ENCODE measurements around the gene CAPZA2.
A peak's percentile ranks its signal among the peaks of the same experiment; 100 is the strongest.
"Not testable (repeated sequence)": the region's sequence is repeated elsewhere in the genome, so short reads cannot be mapped to it uniquely, and the experiment has no call there.

CAPZA2 gene

DNA sequence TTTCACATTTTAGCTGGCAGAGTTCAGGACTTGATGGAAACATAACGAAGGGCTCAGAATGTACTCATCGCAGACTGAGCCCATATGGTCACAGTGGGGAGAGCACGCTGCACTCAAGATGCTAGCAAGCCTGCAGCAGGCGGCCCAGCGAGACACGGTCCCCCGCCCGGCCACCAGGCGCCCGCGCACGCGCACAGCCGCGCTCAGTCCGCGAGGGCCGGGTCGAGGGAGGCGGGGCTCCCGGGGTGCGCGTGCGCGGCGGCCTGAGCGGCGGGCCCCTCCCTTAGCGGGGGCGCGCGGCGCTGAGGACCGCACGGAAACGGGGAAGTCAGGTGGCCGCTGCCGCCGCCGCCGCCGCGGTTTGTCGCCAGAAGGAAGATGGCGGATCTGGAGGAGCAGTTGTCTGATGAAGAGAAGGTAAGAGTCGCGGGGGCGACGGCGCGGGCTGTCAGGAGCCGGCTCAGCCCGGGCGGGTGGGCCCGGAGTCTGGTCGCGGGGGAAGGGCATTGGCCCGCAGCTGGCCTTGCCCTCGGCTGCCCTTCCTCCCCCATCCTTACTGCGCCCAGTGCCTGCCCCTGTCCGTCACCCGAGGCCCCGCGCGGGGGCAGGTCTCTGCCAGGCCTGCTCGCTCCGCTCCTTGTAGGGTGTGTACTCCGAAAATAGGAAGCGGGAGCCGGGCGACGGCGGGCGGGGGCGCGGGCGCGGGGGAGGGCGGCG, at the start of gene CAPZA2:
TSS of gene CAPZA2 (plus strand) at position 354 of the 717 bp plus-strand sequence. CDS start at position 379, 25 bp downstream.
- DNase-seq (ENCODE audit: low read depth in 2 of 2): peak; percentile 75

DNA sequence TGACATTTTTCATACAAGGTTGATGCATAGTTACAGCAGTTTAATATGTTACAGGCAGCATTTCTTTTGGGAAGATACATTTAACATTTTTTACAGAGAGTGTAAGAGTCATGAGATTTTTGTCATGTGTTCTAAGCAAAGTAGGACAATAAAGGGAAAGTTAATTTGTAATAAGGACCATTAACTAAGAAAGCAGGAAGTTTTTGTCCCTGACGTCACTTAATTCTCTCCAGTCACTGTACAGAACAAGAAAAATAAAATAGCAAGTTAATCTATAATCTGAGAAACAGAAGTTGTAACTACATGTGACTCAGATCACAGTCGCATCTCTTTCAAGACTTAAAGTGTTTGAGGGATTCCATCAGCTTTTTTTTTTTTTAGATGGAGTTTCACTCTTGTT, 49.5 kb upstream of the CAPZA2 start:
- DNase-seq (ENCODE audit: low read depth in 2 of 2): no peak

DNA sequence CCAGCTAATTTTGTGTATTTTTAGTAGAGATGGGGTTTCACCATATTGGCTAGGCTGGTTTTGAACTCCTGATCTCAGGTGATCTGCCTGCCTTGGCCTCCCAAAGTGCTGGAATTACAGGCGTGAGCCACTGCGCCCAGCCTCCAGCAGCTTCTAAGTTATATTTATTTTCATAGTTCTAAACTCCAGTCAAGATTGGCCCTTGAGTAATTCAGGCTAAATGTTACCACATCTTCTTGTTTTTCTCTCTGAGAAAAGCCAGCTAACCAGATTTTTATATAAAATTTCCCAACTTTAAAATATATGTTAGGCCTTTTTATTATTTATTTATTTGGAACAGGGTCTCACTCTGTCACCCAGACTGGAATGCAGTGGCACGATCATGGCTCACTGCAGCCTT, 49.0 kb upstream of the CAPZA2 start:
- not testable (repeated sequence) for DNase-seq (ENCODE audit: low read depth in 2 of 2)

DNA sequence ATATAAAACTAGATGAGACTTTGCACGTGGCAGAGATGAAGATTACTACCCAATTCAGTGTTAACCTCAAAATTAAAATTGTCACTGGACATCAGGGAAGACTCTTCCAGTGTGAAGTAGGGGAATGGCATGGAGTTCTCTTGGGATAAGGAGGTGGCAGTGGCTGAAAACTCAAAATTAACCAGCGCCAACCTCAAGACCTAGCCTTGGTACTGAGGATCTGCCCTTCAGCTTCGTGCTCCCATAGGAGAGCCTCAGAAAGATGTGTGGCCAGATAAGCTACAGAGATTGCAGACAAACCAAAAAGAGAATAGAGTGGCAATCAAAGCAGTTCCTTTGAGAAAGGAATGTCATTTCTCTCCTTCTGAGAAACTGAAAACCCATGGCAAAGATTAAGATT, 47.3 kb upstream of the CAPZA2 start:
- DNase-seq (ENCODE audit: low read depth in 2 of 2): no peak

DNA sequence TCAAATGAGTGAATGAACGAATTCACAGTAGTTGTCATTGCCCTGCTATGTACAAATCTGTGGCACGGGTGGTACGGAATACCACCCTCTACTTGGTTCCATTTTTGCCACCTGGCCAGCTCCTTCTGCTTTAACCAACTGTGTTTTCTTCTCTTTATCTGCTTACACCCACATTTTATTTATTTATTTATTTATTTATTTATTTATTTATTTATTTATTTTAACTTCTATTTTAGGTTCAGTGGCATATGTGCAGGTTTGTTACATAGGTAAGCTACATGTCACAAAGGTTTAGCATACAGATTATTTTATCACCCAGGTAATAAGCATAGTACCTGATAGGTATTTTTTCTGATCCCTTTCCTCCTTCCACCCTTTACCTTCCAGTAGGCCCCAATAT, 42.2 kb upstream of the CAPZA2 start:
- no peak for DNase-seq (ENCODE audit: low read depth in 2 of 2)

DNA sequence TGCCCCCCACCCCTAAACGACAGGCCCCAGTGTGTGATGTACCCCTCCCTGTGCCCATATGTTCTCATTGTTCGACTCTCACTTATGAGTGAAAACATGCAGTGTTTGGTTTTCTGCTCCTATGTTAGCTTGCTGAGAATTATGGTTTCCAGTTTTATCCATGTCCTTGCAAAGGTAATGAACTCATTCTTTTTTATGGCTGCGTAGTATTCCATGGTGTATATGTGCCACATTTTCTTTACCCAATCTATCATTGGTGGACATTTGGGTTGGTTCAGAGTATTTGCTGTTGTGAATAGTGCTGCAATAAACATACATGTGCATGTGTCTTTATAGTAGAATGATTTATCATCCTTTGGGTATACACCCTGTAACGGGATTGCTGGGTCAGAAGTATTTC, 40.7 kb upstream of the CAPZA2 start:
- DNase-seq (ENCODE audit: low read depth in 2 of 2): not testable (repeated sequence)

DNA sequence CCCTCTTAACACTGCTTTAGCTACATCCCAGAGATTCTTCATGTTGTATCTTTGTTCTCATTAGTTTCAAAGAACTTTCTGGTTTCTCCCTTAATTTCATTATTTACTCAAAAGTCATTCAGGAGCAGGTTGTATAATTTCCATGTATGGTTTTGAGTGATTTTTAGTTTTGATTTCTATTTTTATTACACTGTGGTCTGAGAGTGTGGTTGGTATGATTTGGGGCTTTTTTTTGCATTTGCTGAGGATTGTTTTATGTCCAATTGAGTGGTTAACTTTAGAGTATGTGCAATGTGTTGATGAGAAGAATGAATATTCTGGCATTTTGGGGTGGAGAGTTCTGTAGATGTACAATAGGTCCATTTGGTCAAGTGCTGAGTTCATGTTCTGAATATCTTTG, 37.9 kb upstream of the CAPZA2 start:
- no peak for DNase-seq (ENCODE audit: low read depth in 2 of 2)

DNA sequence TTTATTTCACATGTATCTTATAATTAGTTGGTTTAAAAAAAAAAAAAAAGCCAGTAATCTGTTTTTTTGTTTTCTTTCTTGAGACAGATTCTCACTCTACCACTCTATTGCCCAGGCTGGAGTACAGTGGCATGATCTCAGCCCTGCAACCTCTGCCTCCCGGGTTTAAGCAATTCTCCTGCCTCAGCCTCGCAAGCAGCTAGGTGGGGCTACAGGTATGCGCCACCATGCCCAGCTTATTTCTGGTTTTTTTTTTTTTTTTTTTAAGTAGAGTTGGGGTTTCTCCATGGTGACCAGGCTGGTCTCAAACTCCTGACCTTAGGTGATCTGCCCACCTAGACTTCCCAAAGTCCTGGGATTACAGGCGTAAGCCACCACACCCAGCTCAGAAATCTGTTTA, 34.1 kb upstream of the CAPZA2 start:
- DNase-seq (ENCODE audit: low read depth in 2 of 2): no peak

DNA sequence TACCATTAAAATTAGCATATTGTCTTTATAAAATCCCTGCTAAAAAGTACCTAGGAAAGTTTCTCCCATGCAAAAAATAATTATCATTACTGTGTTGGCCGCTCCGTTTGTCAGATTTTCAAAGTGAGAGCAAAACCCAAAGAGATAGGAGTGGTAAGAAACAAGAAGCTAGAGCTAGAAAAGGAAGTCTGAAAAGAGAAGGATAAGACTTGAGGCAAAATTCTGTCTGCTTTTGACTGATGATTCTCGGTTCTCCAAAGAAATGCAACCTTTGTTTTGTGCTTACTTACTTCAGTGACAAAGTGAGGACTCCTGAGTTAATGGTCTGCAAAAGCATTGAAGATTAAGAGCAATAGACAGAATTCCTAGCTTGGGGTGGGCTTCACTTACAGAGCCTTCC, 33.3 kb upstream of the CAPZA2 start:
- no peak for DNase-seq (ENCODE audit: low read depth in 2 of 2)

DNA sequence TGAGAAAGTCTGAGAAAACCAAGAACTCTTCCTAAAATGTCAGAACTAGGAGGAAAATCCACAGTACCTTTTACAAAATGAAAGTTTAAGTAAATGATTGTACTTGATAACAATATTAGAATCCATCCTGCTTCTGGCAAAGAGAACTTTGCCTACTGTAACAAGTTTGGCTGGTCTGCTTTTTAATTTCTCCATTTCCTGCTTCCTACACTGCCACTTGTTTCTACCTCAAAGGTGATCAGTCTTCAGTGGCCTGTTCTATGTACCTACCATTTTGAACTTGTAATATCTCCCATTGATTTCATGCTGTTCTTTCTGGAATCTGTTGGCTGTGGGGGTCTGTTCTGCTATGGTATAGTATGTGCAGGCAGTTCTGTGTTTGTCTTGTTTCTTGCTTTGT, 32.9 kb upstream of the CAPZA2 start:
- DNase-seq (ENCODE audit: low read depth in 2 of 2): no peak

DNA sequence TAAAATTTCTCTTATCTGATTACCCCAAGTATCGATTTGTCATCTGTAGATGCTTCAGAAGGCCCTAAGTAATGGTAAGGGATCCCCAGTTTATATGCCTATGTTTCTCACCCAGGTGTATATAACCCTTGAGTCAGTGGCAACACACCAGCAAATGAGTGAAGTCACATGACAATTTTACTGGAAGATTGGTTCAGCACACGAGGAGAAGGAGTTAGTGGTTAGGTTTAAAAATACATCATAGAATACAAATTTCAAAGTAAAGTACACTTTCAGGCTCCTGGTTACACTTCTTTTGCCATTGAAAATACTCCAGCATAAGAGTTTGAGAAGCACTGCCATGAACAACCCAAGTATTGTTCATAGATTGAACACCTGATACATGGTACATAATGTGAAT, 29.7 kb upstream of the CAPZA2 start:
- DNase-seq (ENCODE audit: low read depth in 2 of 2): no peak

DNA sequence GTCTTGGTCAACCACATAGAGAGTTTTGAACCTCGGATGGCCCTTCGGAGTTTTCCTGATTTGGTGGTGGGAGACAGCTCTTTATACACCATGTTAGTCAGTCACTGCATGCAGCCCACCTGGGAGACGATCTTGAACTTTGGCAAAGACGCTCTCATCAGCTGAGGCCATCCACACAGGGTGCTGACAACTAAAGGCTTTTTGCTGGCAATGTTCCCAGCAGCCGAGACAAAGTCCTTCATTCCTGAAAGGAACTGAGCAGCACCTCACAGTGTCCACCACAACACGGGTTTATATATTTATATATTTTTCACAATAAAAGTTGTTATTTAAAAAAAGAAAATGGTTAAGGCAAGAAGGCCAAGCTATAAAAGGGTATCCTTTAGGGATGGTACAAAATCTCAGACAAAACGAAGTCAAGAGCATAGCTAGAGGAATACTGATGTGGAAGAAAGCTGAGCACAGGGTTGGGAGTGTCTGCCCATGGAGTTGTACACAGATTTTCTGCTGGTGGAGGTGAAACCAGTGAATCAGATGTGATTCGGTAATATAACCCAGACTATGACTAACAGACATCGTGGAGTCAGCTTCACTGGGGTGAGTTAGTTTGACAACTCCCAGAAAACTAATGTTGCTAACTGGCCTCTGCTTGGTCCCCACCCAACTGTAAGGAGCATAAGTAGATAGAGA, 27.4 kb upstream of the CAPZA2 start:
- no peak for DNase-seq (ENCODE audit: low read depth in 2 of 2)

DNA sequence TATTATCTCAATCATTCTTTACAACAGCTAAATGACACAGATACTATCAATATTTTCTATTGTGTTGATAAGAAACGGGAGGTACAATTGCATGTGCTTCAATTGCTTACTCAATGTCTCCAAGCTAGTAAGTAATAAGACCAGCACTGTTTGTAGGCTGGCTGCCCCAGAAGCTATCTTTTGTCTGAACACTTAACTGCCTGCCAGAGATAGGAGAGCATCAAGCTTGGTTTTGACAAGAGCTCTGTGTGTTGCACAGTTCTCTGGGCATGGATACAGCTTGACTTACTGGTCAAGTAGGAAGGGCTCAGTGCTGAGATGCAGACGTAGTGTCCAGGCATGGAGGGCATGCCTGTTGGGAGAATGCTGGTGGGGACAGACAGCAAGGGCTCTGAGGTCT, 26.3 kb upstream of the CAPZA2 start:
- no peak for DNase-seq (ENCODE audit: low read depth in 2 of 2)

DNA sequence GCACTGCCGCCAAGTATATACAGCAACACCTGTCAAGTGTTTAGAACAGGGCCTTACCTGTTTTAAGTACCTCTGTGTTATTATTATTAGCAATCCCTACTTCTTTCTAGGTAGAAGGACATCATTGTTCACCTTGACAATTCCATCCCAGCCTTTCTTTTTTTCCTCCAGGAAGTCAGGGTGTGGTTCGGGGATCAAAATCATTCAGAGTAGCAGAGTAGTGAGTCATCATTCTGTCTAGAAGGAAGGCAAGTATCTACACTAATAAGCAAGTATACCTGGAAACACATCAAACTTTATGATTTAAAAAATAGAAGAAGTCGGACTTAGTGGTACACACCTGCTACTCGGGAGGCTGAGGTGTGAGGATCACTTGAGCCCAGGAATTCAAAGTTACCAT, 25.5 kb upstream of the CAPZA2 start:
- DNase-seq (ENCODE audit: low read depth in 2 of 2): no peak

DNA sequence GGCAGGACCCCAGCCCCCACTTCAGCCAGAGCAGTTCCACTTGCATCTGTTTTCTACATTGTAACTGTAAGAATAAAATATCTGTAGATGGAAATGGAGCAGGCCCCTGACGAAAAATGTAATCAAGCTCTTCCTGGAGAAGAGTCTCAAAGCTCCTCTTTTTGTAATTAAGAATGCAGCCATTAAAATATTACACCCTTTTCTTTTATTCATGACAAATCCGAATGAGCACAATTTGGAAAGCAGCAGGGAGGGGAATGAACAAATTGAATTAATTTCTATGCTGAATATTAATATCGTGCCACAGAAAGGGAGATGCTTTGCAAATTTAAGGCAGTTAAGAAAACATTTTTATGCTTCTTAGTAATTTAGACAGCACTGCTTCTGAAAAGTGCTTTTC, 24.8 kb upstream of the CAPZA2 start:
- DNase-seq (ENCODE audit: low read depth in 2 of 2): no peak

DNA sequence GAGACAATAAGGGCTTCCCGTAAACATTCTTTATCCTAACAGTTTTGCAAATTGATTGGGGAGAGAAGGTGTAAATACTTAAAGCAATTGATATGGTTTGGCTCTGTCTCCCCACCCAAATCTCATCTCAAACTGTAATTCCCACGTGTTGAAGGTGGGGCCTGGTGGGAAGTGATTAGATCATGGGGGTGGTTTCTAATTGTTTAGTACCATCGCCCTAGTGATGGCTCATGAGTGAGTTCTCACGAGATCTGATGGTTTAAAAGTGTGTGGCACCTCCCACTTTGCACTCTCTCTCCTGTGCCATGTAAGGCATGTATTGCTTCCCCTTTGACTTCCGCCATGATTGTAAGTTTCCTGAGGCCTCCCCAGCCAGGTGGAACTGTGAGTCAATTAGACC, 22.1 kb upstream of the CAPZA2 start:
- DNase-seq (ENCODE audit: low read depth in 2 of 2): no peak

DNA sequence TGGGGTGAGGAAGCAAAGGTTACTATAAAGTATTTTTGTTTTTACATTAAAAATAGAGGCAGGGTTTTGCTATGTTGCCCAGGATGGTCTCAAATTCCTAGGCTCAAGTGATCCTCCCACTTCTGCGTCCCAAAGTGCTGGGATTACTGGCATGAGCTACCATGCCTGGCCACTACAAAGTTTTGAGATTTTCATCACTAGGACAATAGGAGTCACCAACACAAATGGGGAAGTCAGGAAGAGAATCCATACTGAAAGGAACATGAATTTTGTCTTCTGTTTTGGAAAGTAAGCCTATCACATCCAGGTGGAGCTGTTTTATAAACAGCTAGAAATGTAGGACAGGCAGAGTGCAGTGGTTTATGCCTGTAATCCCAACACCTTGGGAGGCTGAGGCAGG, 20.0 kb upstream of the CAPZA2 start:
- DNase-seq (ENCODE audit: low read depth in 2 of 2): no peak

DNA sequence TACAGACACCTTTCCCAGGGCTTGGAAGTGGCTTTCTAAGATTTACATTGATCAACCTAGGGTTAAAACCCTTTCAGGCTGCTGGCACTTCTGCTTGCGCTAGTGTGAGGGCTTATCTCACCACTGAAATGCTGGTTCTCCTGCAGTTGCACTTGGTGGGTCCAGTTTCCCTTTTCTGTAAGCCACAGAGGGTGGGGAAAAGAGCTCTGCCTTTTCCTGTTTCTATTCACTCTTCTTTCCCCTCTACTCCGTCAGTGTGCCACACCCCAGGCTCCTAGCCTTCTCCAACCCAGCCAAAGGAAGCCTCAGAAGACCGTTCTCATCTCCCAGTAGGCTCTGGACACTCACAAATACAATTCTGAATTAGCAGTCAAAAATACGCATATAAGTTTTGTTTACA, 19.0 kb upstream of the CAPZA2 start:
- no peak for DNase-seq (ENCODE audit: low read depth in 2 of 2)

DNA sequence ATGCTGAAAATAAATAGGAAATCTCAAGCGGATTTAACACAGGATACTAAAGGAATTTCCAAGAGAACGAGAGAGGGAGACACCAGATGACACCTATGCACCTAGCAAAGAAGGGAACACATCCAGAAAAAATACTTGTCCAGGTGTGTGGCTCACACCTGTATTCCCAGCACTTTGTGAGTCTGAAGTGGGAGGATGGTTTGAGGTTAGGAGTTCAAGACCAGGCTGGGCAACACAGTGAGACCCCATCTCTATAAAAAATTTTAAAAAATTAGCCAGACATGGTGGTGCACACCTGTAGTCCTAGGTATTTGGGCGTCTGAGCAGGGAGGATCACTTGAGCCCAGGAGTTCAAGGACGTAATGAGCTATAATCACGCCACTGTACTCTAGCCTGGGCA, 11.2 kb upstream of the CAPZA2 start:
- DNase-seq (ENCODE audit: low read depth in 2 of 2): no peak

DNA sequence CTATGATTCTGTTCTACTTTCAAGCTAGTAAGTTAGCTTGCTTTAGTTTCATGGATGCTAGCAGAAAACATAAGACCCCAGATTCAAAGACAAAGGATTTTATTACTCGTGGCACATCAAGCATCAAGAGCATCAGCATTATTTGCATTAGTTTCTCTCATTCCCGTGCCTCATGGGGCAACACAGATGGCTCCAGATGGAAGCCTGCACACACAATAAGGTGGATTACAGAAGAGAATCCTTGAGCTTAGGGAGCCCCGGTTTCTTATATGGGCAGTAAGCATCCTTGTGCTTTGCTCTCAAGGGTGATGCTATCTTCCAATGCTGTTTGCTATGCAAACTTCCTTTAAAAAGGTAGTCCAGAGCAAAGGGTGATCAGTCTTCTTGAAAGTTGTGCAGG, 10.7 kb upstream of the CAPZA2 start:
- no peak for DNase-seq (ENCODE audit: low read depth in 2 of 2)

DNA sequence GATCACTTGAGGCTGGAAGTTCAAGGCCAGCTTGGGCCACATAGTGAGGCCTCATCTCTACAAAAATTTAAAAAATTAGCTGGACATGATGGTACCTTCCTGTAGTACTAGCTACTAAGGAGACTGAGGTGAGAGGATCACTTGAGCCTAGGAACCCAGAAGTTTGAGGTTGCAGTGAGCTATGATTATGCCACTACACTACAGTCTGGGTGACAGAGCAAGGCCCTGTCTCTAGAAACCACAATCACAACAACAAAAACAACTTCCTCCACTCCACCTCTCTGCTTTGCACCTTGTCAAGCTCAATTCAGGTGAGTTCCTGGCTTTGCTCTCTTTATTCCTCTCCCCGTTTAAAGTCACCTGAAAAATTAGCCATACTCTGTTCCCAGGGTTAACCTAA, 8.3 kb upstream of the CAPZA2 start:
- DNase-seq (ENCODE audit: low read depth in 2 of 2): no peak

DNA sequence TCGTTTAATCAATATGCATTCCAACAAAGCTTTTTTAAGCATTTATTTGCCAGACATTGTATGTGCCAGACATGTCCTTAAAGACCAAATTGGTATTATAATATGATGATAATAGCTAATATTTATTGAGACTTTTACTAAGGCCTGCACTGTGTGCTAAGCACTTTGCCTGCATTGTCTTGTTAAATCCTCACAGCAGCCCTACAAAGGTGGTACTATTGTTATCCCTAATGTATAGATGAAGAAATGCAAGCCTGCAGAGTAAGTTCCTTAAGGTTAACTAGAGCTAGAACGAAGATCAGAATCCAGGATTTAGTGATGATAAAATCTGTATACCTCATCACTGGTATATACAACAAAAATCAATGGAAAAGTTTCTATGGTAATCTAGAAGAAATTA, 5.3 kb upstream of the CAPZA2 start:
- DNase-seq (ENCODE audit: low read depth in 2 of 2): no peak

DNA sequence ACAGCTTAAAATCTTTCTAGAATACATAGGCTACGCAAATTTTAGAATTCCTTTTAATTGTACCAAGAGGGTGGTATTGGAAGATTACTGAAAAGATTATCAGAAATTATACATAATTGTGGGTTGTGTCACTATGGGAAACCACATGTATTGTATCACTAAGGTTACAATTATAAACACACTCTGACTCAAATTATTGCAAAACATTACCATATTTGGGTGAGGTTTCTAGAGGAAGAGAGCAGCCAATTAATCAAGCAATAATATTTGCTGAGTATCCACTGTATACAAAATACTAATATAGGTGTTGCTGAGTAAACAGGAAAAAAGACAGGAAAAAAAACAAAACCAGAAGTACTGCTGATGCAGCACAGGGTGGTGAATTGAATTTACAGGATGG, 3.1 kb upstream of the CAPZA2 start:
- DNase-seq (ENCODE audit: low read depth in 2 of 2): peak; percentile 47

DNA sequence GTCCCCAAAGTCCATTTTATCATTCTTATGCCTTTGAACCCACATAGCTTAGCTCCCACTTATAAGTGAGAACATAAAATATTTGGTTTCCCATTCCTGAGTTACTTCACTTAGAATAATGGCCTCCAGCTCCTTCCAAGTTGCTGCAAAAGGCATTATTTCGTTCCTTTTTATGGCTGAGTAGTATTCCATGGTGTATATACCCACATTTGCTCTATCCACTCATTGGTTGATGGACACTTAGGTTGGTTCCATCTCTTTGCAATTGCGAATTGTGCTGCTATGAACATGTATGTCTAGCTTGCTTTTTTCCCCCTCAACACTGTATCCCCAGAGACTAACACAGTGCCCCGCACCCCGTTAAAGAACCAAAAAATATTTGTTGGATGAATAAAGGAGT, 670 bp upstream of the CAPZA2 start:
- no peak for DNase-seq (ENCODE audit: low read depth in 2 of 2)

All from fibroblast of skin of left biceps (primary cell).